BLaER1 treated with 17β-estradiol and CSF1 and Interleukin-3, amounts not matched to agents 10 nM and 100 nM (cell line): ENCODE results near the gene FADS2.
A peak's percentile ranks its signal among the peaks of the same experiment; 100 is the strongest.

Source experiments
- H3K27ac ChIP-seq, 11 experiments: shearing (Covaris generic); formaldehyde crosslinking; 2 replicates each; pipeline ENCODE4 v1.8.1; 2022
- H3K27me3 ChIP-seq, 11 experiments: shearing (Covaris generic); formaldehyde crosslinking; 2 replicates each; pipeline ENCODE4 v1.8.1; 2022
- H3K36me3 ChIP-seq, 11 experiments: shearing (Covaris generic); formaldehyde crosslinking; 2 replicates each; pipeline ENCODE4 v1.8.1; 2022
- H3K4me1 ChIP-seq, 10 experiments: shearing (Covaris generic); formaldehyde crosslinking; 2 replicates each; pipeline ENCODE4 v1.8.1; 2022
- H3K4me2 ChIP-seq, 11 experiments: shearing (Covaris generic); formaldehyde crosslinking; 2 replicates each; pipeline ENCODE4 v1.8.1; 2022
- H3K4me3 ChIP-seq, 10 experiments: shearing (Covaris generic); formaldehyde crosslinking; 2 replicates each; pipeline ENCODE4 v1.8.1; 2022
- H3K9ac ChIP-seq, 11 experiments: shearing (Covaris generic); formaldehyde crosslinking; 2 replicates each; pipeline ENCODE4 v1.8.1; 2022
- H3K9me3 ChIP-seq, 11 experiments: shearing (Covaris generic); formaldehyde crosslinking; replicated peaks in 1 of 11; 2 replicates each; pipeline ENCODE4 v1.8.1; 2022
- H4K20me1 ChIP-seq, 11 experiments: shearing (Covaris generic); formaldehyde crosslinking; 2 replicates each; pipeline ENCODE4 v1.8.1; 2022
- Cebpa-rat ChIP-seq, 11 experiments: shearing (Covaris generic); IDR thresholded peaks; 2 replicates each; pipeline ENCODE4 v1.8.1; 2022

Gene FADS2

GRCh38 chr11:61851113-61851899 is 23.2 kb downstream of the FADS2 start:
- peak overlapping the region in 4 of 11 experiments; percentile 9 to 50 (median 36); a peak in 5 of 22 replicates for H3K27ac ChIP-seq
- TF ChIP-seq Cebpa-rat (IDR thresholded peaks at IDR 0.05) = no peak

GRCh38 chr11:61851900-61852295 is 23.8 kb downstream of the FADS2 start:
- Histone ChIP-seq H3K4me3 (no peak overlapping the region), H3K9me3 (no peaks in the 10 kb centered on the region), H3K9ac (no peak overlapping the region), H3K27ac (peak overlapping the region in 3 of 11 experiments; percentile 9 to 50 (median 40); a peak in 3 of 22 replicates), H3K36me3 (peaks cover 93 to 98% (median 98%) of the 10 kb centered on the region in 11 experiments), H3K27me3 (no peaks in the 10 kb centered on the region), H3K4me1 (peaks cover 0 to 17% (median 9%) of the 10 kb centered on the region in 10 experiments; a peak in 9 of 20 replicates), H3K4me2 (peak overlapping the region in 1 of 11 experiments; percentile 18; a peak in 4 of 22 replicates), H4K20me1 (peaks cover 0 to 93% (median 31%) of the 10 kb centered on the region in 11 experiments; a peak in 15 of 22 replicates)
- TF ChIP-seq Cebpa-rat (IDR thresholded peaks at IDR 0.05) = no peak

More at GRCh38 chr11:61851113-61851899, 23.2 kb downstream of the FADS2 start:
- no peaks in the 10 kb centered on the region for H3K9me3 ChIP-seq
- peaks cover 93 to 98% (median 98%) of the 10 kb centered on the region in 11 experiments for H3K36me3 ChIP-seq
- H3K4me1 ChIP-seq = peaks cover 0 to 17% (median 9%) of the 10 kb centered on the region in 10 experiments; a peak in 9 of 20 replicates
- no peak overlapping the region; a peak in 1 of 22 replicates for H3K9ac ChIP-seq
- no peak overlapping the region for H3K4me3 ChIP-seq
- H3K27me3 ChIP-seq = no peaks in the 10 kb centered on the region
- peaks cover 0 to 93% (median 26%) of the 10 kb centered on the region in 11 experiments; a peak in 15 of 22 replicates for H4K20me1 ChIP-seq
- no peak overlapping the region for H3K4me2 ChIP-seq

- Histone ChIP-seq H3K27me3 (no peaks in the 10 kb centered on the region), H3K4me1 (peaks cover 0 to 17% (median 9%) of the 10 kb centered on the region in 10 experiments; a peak in 9 of 20 replicates), H3K4me3 (no peak overlapping the region), H3K9me3 (no peaks in the 10 kb centered on the region), H3K9ac (0 out of 22 replicates have a peak overlapping the region, but pooled peaks of 1 of the 11 experiments have one; percentile 52), H3K4me2 (no peak overlapping the region), H4K20me1 (peaks cover 0 to 97% (median 34%) of the 10 kb centered on the region in 11 experiments; a peak in 15 of 22 replicates), H3K36me3 (peaks cover 92 to 98% (median 98%) of the 10 kb centered on the region in 11 experiments), H3K27ac (peak overlapping the region in 5 of 11 experiments; percentile 18 to 62 (median 45); a peak in 8 of 22 replicates)
- TF ChIP-seq Cebpa-rat (IDR thresholded peaks at IDR 0.05) = no peak
Observed at GRCh38 chr11:61853698-61854169, 25.6 kb downstream of the FADS2 start.

- peak overlapping the region in 2 of 11 experiments; percentile 45 to 62; a peak in 5 of 22 replicates for H3K27ac ChIP-seq
- TF ChIP-seq Cebpa-rat (IDR thresholded peaks at IDR 0.05) = no peak
- no peaks in the 10 kb centered on the region for H3K27me3 ChIP-seq
- peaks cover 0 to 17% (median 9%) of the 10 kb centered on the region in 10 experiments; a peak in 9 of 20 replicates for H3K4me1 ChIP-seq
- H3K4me3 ChIP-seq = no peak overlapping the region
- 0 out of 22 replicates have a peak overlapping the region, but pooled peaks of 1 of the 11 experiments have one; percentile 7 for H3K9ac ChIP-seq
- H3K36me3 ChIP-seq = peaks cover 92 to 98% (median 98%) of the 10 kb centered on the region in 11 experiments
- no peaks in the 10 kb centered on the region for H3K9me3 ChIP-seq
- H4K20me1 ChIP-seq = peaks cover 0 to 97% (median 34%) of the 10 kb centered on the region in 11 experiments; a peak in 15 of 22 replicates
- H3K4me2 ChIP-seq = no peak overlapping the region
Observed at GRCh38 chr11:61854206-61854895, 26.3 kb downstream of the FADS2 start.

- peaks cover 0 to 17% (median 9%) of the 10 kb centered on the region in 10 experiments; a peak in 9 of 20 replicates for H3K4me1 ChIP-seq
- TF ChIP-seq Cebpa-rat (IDR thresholded peaks at IDR 0.05) = no peak
- H3K27me3 ChIP-seq = no peaks in the 10 kb centered on the region
- H3K4me2 ChIP-seq = no peak overlapping the region
- H4K20me1 ChIP-seq = peaks cover 0 to 97% (median 34%) of the 10 kb centered on the region in 11 experiments; a peak in 15 of 22 replicates
- peaks cover 92 to 98% (median 98%) of the 10 kb centered on the region in 11 experiments for H3K36me3 ChIP-seq
- 0 out of 22 replicates have a peak overlapping the region, but pooled peaks of 1 of the 11 experiments have one; percentile 7 for H3K9ac ChIP-seq
- H3K9me3 ChIP-seq = no peaks in the 10 kb centered on the region
- H3K27ac ChIP-seq = peak overlapping the region in 2 of 11 experiments; percentile 12 to 62; a peak in 2 of 22 replicates
- H3K4me3 ChIP-seq = no peak overlapping the region
Observed at GRCh38 chr11:61854966-61855714, 27.0 kb downstream of the FADS2 start.

- Histone ChIP-seq H3K27ac (no peak overlapping the region; a peak in 1 of 22 replicates), H3K4me3 (no peak overlapping the region), H3K27me3 (no peaks in the 10 kb centered on the region), H3K9me3 (no peaks in the 10 kb centered on the region), H3K4me2 (no peak overlapping the region), H3K4me1 (peaks cover 0 to 17% (median 9%) of the 10 kb centered on the region in 10 experiments; a peak in 9 of 20 replicates), H3K9ac (peak overlapping the region in 1 of 11 experiments; percentile 9; a peak in 1 of 22 replicates), H4K20me1 (peaks cover 0 to 97% (median 34%) of the 10 kb centered on the region in 11 experiments; a peak in 14 of 22 replicates), H3K36me3 (peaks cover 92 to 98% (median 98%) of the 10 kb centered on the region in 11 experiments)
- TF ChIP-seq Cebpa-rat (IDR thresholded peaks at IDR 0.05) = no peak
Observed at GRCh38 chr11:61855939-61856680, 28.0 kb downstream of the FADS2 start.

- Histone ChIP-seq H3K27ac (no peak overlapping the region), H3K9me3 (no peaks in the 10 kb centered on the region), H3K4me1 (0 out of 20 replicates have a peak, but pooled peaks cover 0 to under 1% (median 0%) of the 10 kb centered on the region in 10 experiments), H3K36me3 (peaks cover 98 to 100% (median 100%) of the 10 kb centered on the region in 11 experiments), H3K27me3 (no peaks in the 10 kb centered on the region), H3K4me3 (no peak overlapping the region), H3K9ac (no peak overlapping the region), H4K20me1 (peaks cover 0 to 99% (median 34%) of the 10 kb centered on the region in 11 experiments; a peak in 14 of 22 replicates), H3K4me2 (no peak overlapping the region)
- no peak for TF ChIP-seq Cebpa-rat (IDR thresholded peaks at IDR 0.05)
Observed at GRCh38 chr11:61860054-61860903, 32.2 kb downstream of the FADS2 start.
